ENCODE data around the gene MUC6.

Gene MUC6

GRCh38 chr11:1048375-1049070, 12.0 kb upstream of the MUC6 start:
- Histone ChIP-seq H3K9ac (ENCODE audit: low read length) (no peak overlapping the region), H3K79me2 (ENCODE audit: low read length) (no peaks in the 10 kb centered on the region), H4K20me1 (ENCODE audit: insufficient read depth, low read length) (no peaks in the 10 kb centered on the region), H3F3A (ENCODE audit: insufficient read depth, low read length) (no peaks in the 10 kb centered on the region), H3K27me3 (replicated peaks; ENCODE audit: insufficient read depth, low read length) (peaks cover 97% of the 10 kb centered on the region), H3K27ac (ENCODE audit: low read length) (no peak overlapping the region), H3K36me3 (replicated peaks; ENCODE audit: insufficient read depth, low read length) (no peaks in the 10 kb centered on the region), H3K4me3 (ENCODE audit: low read length) (no peak overlapping the region), H3K9me2 (replicated peaks; ENCODE audit: insufficient read depth, low read length) (no peaks in the 10 kb centered on the region), H3K4me1 (ENCODE audit: low read length) (no peaks in the 10 kb centered on the region), H2AFZ (ENCODE audit: low read length) (no peak overlapping the region), H3K9me3 (replicated peaks; ENCODE audit: insufficient read depth, low read length) (no peaks in the 10 kb centered on the region), H3K4me2 (ENCODE audit: low read depth, low read length) (no peak overlapping the region)
- no peak for DNase-seq
- TF ChIP-seq CTCF (IDR thresholded peaks at IDR 0.05; ENCODE audit: low read length) (no peak), EZH2phosphoT487 (IDR thresholded peaks at IDR 0.05; ENCODE audit: low read length) (no peak)

- TF ChIP-seq CTCF (IDR thresholded peaks at IDR 0.05; ENCODE audit: low read length), result no peak
- Histone ChIP-seq H2AFZ (ENCODE audit: low read length) (no peak overlapping the region), H3K79me2 (ENCODE audit: low read length) (no peaks in the 10 kb centered on the region), H3K9me2 (replicated peaks; ENCODE audit: insufficient read depth, low read length) (no peaks in the 10 kb centered on the region), H3K36me3 (replicated peaks; ENCODE audit: insufficient read depth, low read length) (no peaks in the 10 kb centered on the region), H3K9me3 (replicated peaks; ENCODE audit: insufficient read depth, low read length) (no peaks in the 10 kb centered on the region), H4K20me1 (ENCODE audit: insufficient read depth, low read length) (no peaks in the 10 kb centered on the region), H3K4me2 (ENCODE audit: low read depth, low read length) (no peak overlapping the region), H3K27me3 (replicated peaks; ENCODE audit: insufficient read depth, low read length) (peaks cover 97% of the 10 kb centered on the region), H3F3A (ENCODE audit: insufficient read depth, low read length) (no peaks in the 10 kb centered on the region), H3K9ac (ENCODE audit: low read length) (no peak overlapping the region), H3K27ac (ENCODE audit: low read length) (no peak overlapping the region), H3K4me3 (ENCODE audit: low read length) (no peak overlapping the region), H3K4me1 (ENCODE audit: low read length) (no peaks in the 10 kb centered on the region)
- no peak for DNase-seq
These were observed 11.2 kb upstream of the MUC6 start for GRCh38 chr11:1047595-1048156.

- H3K9ac ChIP-seq (ENCODE audit: low read length), result no peak overlapping the region
- H3K4me3 ChIP-seq (ENCODE audit: low read length), result no peak overlapping the region
- no peak overlapping the region for H2AFZ ChIP-seq (ENCODE audit: low read length)
- no peaks in the 10 kb centered on the region for H3K9me3 ChIP-seq (replicated peaks; ENCODE audit: insufficient read depth, low read length)
- no peaks in the 10 kb centered on the region for H4K20me1 ChIP-seq (ENCODE audit: insufficient read depth, low read length)
- no peaks in the 10 kb centered on the region for H3K36me3 ChIP-seq (replicated peaks; ENCODE audit: insufficient read depth, low read length)
- no peaks in the 10 kb centered on the region for H3K79me2 ChIP-seq (ENCODE audit: low read length)
- TF ChIP-seq EZH2 (optimal IDR thresholded peaks at IDR 0.05; ENCODE audit: low read depth, low read length) (no peak), CTCF (IDR thresholded peaks at IDR 0.05; ENCODE audit: low read length) (no peak), EZH2phosphoT487 (IDR thresholded peaks at IDR 0.05; ENCODE audit: low read length) (no peak)
- no peak overlapping the region for H3K27ac ChIP-seq (ENCODE audit: low read length)
- peaks cover 98% of the 10 kb centered on the region for H3K27me3 ChIP-seq (replicated peaks; ENCODE audit: insufficient read depth, low read length)
- H3K4me2 ChIP-seq (ENCODE audit: low read depth, low read length), result no peak overlapping the region
- H3F3A ChIP-seq (ENCODE audit: insufficient read depth, low read length), result no peaks in the 10 kb centered on the region
- no peaks in the 10 kb centered on the region for H3K9me2 ChIP-seq (replicated peaks; ENCODE audit: insufficient read depth, low read length)
- no peak for DNase-seq
- no peaks in the 10 kb centered on the region for H3K4me1 ChIP-seq (ENCODE audit: low read length)
These were observed 7.6 kb upstream of the MUC6 start for GRCh38 chr11:1044160-1044559.
